H9 (cell line): ENCODE data around the gene VEZT. TPM values are rescaled to one million over a fixed set of nuclear protein-coding genes. Genes with fewer than 3 reads are reported as not detected.

Experiments used
- DNase-seq: peaks from one replicate; pipeline ENCODE4 v3.0.0-alpha.2; 2017
- H2AFZ ChIP-seq: one replicate; pipeline ENCODE4 v1.6.1; 2013; ENCODE audit warnings: mild to moderate bottlenecking, low read length, control low read depth, moderate library complexity
- H2AK5ac ChIP-seq: 2 replicates; pipeline ENCODE4 v1.6.1; 2013; ENCODE audit warnings: low read length, control low read depth, mixed read lengths; ENCODE audit not compliant: insufficient read length
- H2BK120ac ChIP-seq: one replicate; pipeline ENCODE4 v1.6.1; 2013; ENCODE audit warnings: low read depth, mild to moderate bottlenecking, low read length, control low read depth, inconsistent platforms; ENCODE audit not compliant: poor library complexity, severe bottlenecking
- H2BK12ac ChIP-seq: 2 replicates; pipeline ENCODE4 v1.6.1; 2013; ENCODE audit warnings: low read length, control low read depth, mixed read lengths, low read depth; ENCODE audit not compliant: insufficient read length
- H2BK15ac ChIP-seq: 2 replicates; pipeline ENCODE4 v1.6.1; 2013; ENCODE audit warnings: low read depth, low read length, control low read depth
- H2BK20ac ChIP-seq: one replicate; pipeline ENCODE4 v1.6.1; 2013; ENCODE audit warnings: low read depth, mild to moderate bottlenecking, low read length, control low read depth, inconsistent platforms; ENCODE audit not compliant: poor library complexity, severe bottlenecking
- H2BK5ac ChIP-seq: 2 replicates; pipeline ENCODE4 v1.6.1; 2013; ENCODE audit warnings: low read length, control low read depth, mixed read lengths; ENCODE audit not compliant: insufficient read length
- H3K14ac ChIP-seq: 2 replicates; pipeline ENCODE4 v1.6.1; 2013; ENCODE audit warnings: low read length, control low read depth; ENCODE audit not compliant: insufficient read depth
- H3K18ac ChIP-seq: 2 replicates; pipeline ENCODE4 v1.6.1; 2013; ENCODE audit warnings: low read depth, mild to moderate bottlenecking, mixed read lengths, low read length, control low read depth; ENCODE audit not compliant: insufficient read length
- H3K23ac ChIP-seq: 2 replicates; pipeline ENCODE4 v1.6.1; 2013; ENCODE audit warnings: low read length, control low read depth, mixed read lengths, low read depth; ENCODE audit not compliant: insufficient read length
- H3K23me2 ChIP-seq: 2 replicates; pipeline ENCODE4 v1.6.1; 2013; ENCODE audit warnings: low read depth, mild to moderate bottlenecking, mixed read lengths, low read length, control low read depth; ENCODE audit not compliant: insufficient read length, poor library complexity, severe bottlenecking
- H3K27ac ChIP-seq: 2 replicates; pipeline ENCODE4 v1.5.1; 2013; ENCODE audit warnings: low read length, control low read depth, mixed read lengths, low read depth; ENCODE audit not compliant: insufficient read length
- H3K27me3 ChIP-seq: 2 replicates; pipeline ENCODE4 v1.6.1; 2013; ENCODE audit warnings: low read length, control low read depth, inconsistent platforms; ENCODE audit not compliant: insufficient read depth
- H3K4ac ChIP-seq: 2 replicates; pipeline ENCODE4 v1.6.1; 2013; ENCODE audit warnings: low read depth, mild to moderate bottlenecking, control low read depth, inconsistent platforms, low read length, moderate library complexity
- H3K4me1 ChIP-seq: 2 replicates; pipeline ENCODE4 v1.6.1; 2013; ENCODE audit warnings: low read length, control low read depth, inconsistent platforms; ENCODE audit not compliant: insufficient read depth
- H3K4me2 ChIP-seq: 2 replicates; pipeline ENCODE4 v1.6.1; 2013; ENCODE audit warnings: low read length, control low read depth, mixed read lengths; ENCODE audit not compliant: insufficient read length, insufficient read depth
- H3K56ac ChIP-seq: 2 replicates; pipeline ENCODE4 v1.6.1; 2013; ENCODE audit warnings: low read depth, mild to moderate bottlenecking, mixed read lengths, low read length, control low read depth; ENCODE audit not compliant: insufficient read length
- H3K79me1 ChIP-seq: 2 replicates; pipeline ENCODE4 v1.6.1; 2013; ENCODE audit warnings: low read depth, mild to moderate bottlenecking, moderate library complexity, low read length, control low read depth, inconsistent platforms; ENCODE audit not compliant: insufficient read depth, poor library complexity, severe bottlenecking
- H3K79me2 ChIP-seq: 2 replicates; pipeline ENCODE4 v1.6.1; 2013; ENCODE audit warnings: low read length, control low read depth, inconsistent platforms; ENCODE audit not compliant: insufficient read depth
- H3K9ac ChIP-seq: 2 replicates; pipeline ENCODE4 v1.6.1; 2013; ENCODE audit warnings: low read length, control low read depth, mixed read lengths; ENCODE audit not compliant: insufficient read length; ENCODE audit errors: extremely low read depth
- H3K9me3 ChIP-seq: one replicate; pipeline ENCODE4 v1.6.1; 2013; ENCODE audit warnings: low read depth, low read length, inconsistent platforms; ENCODE audit not compliant: control insufficient read depth
- H3T11ph ChIP-seq: one replicate; pipeline ENCODE4 v1.6.1; 2013; ENCODE audit warnings: mild to moderate bottlenecking, low read length, control low read depth, inconsistent platforms
- H4K20me1 ChIP-seq: one replicate; pipeline ENCODE4 v1.6.1; 2013; ENCODE audit not compliant: control insufficient read depth, insufficient read length, insufficient read depth
- H4K5ac ChIP-seq: 2 replicates; pipeline ENCODE4 v1.6.1; 2013; ENCODE audit warnings: low read depth, mild to moderate bottlenecking, mixed read lengths, low read length, control low read depth; ENCODE audit not compliant: insufficient read length
- H4K8ac ChIP-seq: replicated peaks from 2 replicates; pipeline ENCODE4 v1.6.1; 2013; ENCODE audit warnings: low read length, control low read depth, mixed read lengths, low read depth; ENCODE audit not compliant: insufficient read length
- H4K91ac ChIP-seq: 2 replicates; pipeline ENCODE4 v1.6.1; 2013; ENCODE audit warnings: low read depth, mild to moderate bottlenecking, moderate library complexity, mixed read lengths, low read length, control low read depth; ENCODE audit not compliant: insufficient read length
- H3K27ac Mint-ChIP-seq, 3 experiments: 2 replicates in 2 of 3; 3 replicates in 1 of 3; pipeline ENCODE4 v1.8.0; 2020 to 2021; ENCODE audit warnings: mixed read lengths in 3 of 3, mild to moderate bottlenecking in 1 of 3, moderate library complexity in 1 of 3
- H3K27me3 Mint-ChIP-seq: 2 replicates; pipeline ENCODE4 v1.8.0; 2021; ENCODE audit warnings: low read depth, mild to moderate bottlenecking, moderate library complexity, mixed read lengths
- H3K36me3 Mint-ChIP-seq, 3 experiments: 2 replicates in 2 of 3; 3 replicates in 1 of 3; pipeline ENCODE4 v1.8.0; 2020 to 2021; ENCODE audit warnings: low read depth in 3 of 3, mixed read lengths in 3 of 3; ENCODE audit not compliant: insufficient read depth in 1 of 3
- H3K4me1 Mint-ChIP-seq, 2 experiments: 2 replicates each; pipeline ENCODE4 v1.8.0; 2020; ENCODE audit warnings: mixed read lengths in 2 of 2
- H3K4me3 Mint-ChIP-seq, 2 experiments: 2 replicates in 1 of 2; 3 replicates in 1 of 2; pipeline ENCODE4 v1.8.0; 2020 to 2021; ENCODE audit warnings: mild to moderate bottlenecking in 2 of 2, mixed read lengths in 2 of 2, moderate library complexity in 1 of 2
- H3K9me3 Mint-ChIP-seq, 2 experiments: 2 replicates in 1 of 2; 3 replicates in 1 of 2; pipeline ENCODE4 v1.8.0; 2020; ENCODE audit warnings: mild to moderate bottlenecking in 2 of 2, mixed read lengths in 2 of 2, moderate library complexity in 1 of 2
- total RNA-seq: library from RNA; stranded (reverse); gene quantifications from 2 replicates; pipeline ENCODE4 v1.2.1, GENCODE V29; 2021
- TF ChIP-seq, protein P1 (sequence below): fragments of 200-600 bp; sonication (generic); conservative IDR thresholded peaks from 3 replicates; pipeline ENCODE4 v1.8.0; 2021; ENCODE audit warnings: antibody characterized with exemption, mild to moderate bottlenecking

VEZT gene
- total RNA-seq, 1 experiment from 2014 or later, result 69.8 TPM

DNA sequence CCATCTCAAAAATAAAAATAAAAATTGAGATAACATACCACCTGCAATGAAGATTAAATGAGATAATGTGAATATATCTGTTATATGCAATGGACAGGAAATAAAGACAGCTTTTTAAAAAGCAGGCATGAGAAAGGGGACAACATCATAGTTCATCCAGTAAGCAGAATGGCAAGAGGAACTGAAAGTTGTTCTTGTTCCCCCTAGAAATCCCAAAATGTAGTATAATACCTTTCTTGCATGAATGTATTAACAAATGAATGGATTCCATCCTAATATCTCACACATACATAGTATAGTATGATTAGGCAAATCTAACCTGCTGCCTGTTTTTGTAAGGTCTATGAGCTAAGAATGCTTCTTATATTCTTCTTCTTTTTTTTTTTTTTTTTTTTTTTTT is 31.8 kb upstream of the VEZT start:
- Histone ChIP-seq H3K27me3 (no peaks in the 10 kb centered on the region), H3K79me2 (no peaks in the 10 kb centered on the region), H3K9ac (no peak overlapping the region), H3K23me2 (no peaks in the 10 kb centered on the region), H2BK20ac (no peak overlapping the region), H3K23ac (no peak overlapping the region), H3K27ac (no peak overlapping the region), H3K56ac (no peak overlapping the region), H3T11ph (no peak overlapping the region), H3K4me2 (no peak overlapping the region), H3K79me1 (no peaks in the 10 kb centered on the region), H4K5ac (no peak overlapping the region), H2AFZ (no peak overlapping the region), H3K9me3 (no peaks in the 10 kb centered on the region), H2BK5ac (no peak overlapping the region), H3K14ac (no peak overlapping the region), H3K18ac (no peak overlapping the region), H2BK15ac (no peak overlapping the region), H2BK12ac (no peak overlapping the region), H3K4me1 (peaks cover 2% of the 10 kb centered on the region; the same call in 1 of the 2 replicates), H4K20me1 (no peaks in the 10 kb centered on the region), H2AK5ac (no peak overlapping the region), H2BK120ac (no peak overlapping the region), H3K4ac (no peak overlapping the region), H4K91ac (no peak overlapping the region), H4K8ac (no peak overlapping the region)
- peaks cover 2 to 19% (median 9%) of the 10 kb centered on the region in 3 experiments; a peak in 5 of 7 replicates for H3K36me3 Mint-ChIP-seq
- H3K4me3 Mint-ChIP-seq, result no peak overlapping the region
- H3K4me1 Mint-ChIP-seq, result peaks cover 32 to 40% of the 10 kb centered on the region in 2 experiments
- H3K9me3 Mint-ChIP-seq, result no peaks in the 10 kb centered on the region
- no peak overlapping the region for H3K27ac Mint-ChIP-seq
- TF ChIP-seq, protein P1, sequence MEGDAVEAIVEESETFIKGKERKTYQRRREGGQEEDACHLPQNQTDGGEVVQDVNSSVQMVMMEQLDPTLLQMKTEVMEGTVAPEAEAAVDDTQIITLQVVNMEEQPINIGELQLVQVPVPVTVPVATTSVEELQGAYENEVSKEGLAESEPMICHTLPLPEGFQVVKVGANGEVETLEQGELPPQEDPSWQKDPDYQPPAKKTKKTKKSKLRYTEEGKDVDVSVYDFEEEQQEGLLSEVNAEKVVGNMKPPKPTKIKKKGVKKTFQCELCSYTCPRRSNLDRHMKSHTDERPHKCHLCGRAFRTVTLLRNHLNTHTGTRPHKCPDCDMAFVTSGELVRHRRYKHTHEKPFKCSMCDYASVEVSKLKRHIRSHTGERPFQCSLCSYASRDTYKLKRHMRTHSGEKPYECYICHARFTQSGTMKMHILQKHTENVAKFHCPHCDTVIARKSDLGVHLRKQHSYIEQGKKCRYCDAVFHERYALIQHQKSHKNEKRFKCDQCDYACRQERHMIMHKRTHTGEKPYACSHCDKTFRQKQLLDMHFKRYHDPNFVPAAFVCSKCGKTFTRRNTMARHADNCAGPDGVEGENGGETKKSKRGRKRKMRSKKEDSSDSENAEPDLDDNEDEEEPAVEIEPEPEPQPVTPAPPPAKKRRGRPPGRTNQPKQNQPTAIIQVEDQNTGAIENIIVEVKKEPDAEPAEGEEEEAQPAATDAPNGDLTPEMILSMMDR, result no peak
- DNase-seq, result no peak
- no peaks in the 10 kb centered on the region for H3K27me3 Mint-ChIP-seq
